Fibroblast of pulmonary artery (primary cell): ENCODE data around the gene PAK6.

Experiments used
- DNase-seq: peaks from one replicate; pipeline ENCODE4 v3.0.0-alpha.2; 2010; ENCODE audit warnings: low read depth
- H3K4me3 ChIP-seq: replicated peaks from 2 replicates; pipeline ENCODE4 v1.5.1; 2011; ENCODE audit warnings: low read depth, mild to moderate bottlenecking, control low read depth, low read length, moderate library complexity
- TF ChIP-seq, protein P1 (sequence below): IDR thresholded peaks from 2 replicates; pipeline ENCODE4 v1.5.1; 2011; ENCODE audit warnings: mild to moderate bottlenecking, control low read depth, low read length, inconsistent platforms; ENCODE audit errors: missing control alignments

The PAK6 gene

DNA sequence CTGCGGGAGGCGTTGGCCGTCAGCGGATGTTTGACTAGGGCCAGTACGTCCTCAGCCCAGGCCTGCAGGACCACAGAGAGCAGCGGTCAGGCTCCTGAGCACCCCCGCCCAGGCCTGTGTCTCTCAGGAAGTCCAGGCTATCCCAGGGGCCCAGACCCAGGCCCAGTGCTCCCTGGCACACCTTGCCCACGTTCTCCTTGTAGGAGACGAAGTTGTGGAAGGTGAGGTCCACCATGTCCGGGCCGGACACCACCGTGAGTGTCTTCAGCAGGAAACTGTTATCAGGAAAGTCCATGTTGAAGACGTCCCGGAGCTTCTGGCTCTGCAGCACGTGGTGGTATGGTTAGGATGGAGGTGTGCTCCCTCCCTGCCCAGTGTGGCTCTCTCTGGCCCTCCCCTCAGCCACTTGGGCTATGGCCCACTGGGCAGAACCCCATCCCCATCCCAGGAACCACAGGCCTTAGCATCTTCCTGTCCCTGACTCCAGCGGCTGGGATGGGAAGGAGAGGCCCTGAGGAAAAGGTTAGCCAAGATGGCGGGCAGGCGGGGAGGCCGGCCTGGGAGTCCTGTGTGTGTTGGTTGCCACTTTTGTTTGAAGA, 63.5 kb downstream of the PAK6 start:
- H3K4me3 ChIP-seq = no peak overlapping the region
- TF ChIP-seq, protein P1, sequence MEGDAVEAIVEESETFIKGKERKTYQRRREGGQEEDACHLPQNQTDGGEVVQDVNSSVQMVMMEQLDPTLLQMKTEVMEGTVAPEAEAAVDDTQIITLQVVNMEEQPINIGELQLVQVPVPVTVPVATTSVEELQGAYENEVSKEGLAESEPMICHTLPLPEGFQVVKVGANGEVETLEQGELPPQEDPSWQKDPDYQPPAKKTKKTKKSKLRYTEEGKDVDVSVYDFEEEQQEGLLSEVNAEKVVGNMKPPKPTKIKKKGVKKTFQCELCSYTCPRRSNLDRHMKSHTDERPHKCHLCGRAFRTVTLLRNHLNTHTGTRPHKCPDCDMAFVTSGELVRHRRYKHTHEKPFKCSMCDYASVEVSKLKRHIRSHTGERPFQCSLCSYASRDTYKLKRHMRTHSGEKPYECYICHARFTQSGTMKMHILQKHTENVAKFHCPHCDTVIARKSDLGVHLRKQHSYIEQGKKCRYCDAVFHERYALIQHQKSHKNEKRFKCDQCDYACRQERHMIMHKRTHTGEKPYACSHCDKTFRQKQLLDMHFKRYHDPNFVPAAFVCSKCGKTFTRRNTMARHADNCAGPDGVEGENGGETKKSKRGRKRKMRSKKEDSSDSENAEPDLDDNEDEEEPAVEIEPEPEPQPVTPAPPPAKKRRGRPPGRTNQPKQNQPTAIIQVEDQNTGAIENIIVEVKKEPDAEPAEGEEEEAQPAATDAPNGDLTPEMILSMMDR = no peak
- no peak for DNase-seq

- TF ChIP-seq, protein P1 = no peak
- H3K4me3 ChIP-seq = no peak overlapping the region
- DNase-seq = no peak
Observed at GRCh38 chr15:40302981-40303380, 64.1 kb downstream of the PAK6 start.

DNA sequence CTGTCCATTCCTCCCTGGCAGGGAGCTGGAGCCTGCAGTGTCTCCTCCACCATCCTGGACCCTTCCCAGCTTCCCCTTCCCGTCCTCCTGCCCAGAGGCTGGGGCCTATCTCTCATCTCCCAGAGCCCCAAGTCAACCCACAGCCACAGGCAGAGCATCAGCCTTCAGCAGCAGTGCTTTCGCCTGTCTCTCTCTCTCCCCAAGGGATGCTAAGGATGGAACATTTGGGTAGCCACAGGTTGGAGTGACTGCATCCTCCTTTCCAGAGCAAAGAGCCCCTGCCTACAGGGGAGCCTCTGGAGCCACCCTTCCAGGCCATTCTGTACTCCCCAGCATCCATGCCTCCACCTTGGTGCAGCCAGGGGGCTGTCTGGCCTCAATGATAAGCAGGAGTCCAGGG, 64.7 kb downstream of the PAK6 start:
- no peak for DNase-seq
- no peak overlapping the region for H3K4me3 ChIP-seq

DNA sequence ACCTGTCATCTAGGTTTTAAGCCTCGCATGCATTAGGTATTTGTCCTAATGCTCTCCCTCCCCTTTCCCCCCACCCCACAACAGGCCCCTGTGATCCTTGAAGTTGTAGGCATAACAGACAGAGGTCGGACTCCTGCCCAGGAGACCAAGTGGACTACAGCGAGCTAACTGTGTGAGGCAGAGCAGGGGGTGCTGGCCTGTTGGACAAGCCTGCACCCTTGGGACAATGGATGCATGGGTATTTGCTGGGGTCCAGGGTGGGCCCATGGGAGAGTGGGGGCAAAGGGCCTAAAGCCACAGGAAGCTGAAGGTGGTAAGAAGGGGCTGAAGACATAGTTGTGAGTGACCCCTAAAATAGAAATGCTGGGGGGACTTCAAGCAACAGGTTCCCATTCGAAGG, 66.4 kb downstream of the PAK6 start:
- TF ChIP-seq, protein P1 = no peak
- no peak for DNase-seq
- H3K4me3 ChIP-seq = no peak overlapping the region

More for the DNA sequence above, 64.7 kb downstream of the PAK6 start:
- TF ChIP-seq, protein P1 = no peak

DNA sequence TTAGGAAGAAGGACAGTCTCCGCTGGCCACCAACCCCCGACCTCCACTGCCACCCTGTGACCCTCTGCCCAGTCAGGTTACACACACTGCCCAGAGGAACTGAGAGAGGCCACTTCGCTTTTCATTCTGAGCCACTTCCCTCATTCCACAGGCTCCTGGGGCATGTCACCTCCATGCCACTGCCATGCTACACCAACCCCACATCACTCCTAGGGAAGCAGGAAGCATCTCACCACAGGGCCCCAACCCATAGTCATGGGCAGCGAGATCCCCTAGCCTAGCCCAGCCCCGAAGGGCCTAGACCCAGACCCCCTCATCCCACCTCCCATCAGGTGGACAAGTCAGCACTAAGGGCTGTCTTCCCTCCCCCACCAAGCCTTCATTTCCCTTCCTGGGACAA, 67.5 kb downstream of the PAK6 start:
- TF ChIP-seq, protein P1 = no peak
- no peak overlapping the region for H3K4me3 ChIP-seq
- no peak for DNase-seq

DNA sequence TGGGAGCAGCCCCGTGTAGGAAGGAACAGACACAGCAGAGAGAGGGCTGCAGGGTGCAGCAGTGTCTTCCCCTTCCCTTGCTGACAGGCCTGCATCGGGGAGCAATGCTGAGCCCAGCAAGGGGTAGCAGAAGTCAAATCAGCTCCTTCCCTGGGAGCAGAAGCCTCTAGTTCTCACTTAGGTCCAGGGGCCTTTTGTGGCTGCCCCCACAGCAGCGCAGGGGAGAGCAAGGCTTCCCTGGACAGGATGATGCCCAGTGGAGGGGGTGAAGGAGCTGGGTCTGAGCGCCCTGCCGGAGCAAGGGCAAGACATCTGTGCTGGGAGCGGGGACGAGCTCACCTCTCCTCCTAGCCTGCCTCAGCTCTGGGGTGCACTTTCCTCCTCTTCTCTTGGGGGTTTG, 68.0 kb downstream of the PAK6 start:
- no peak overlapping the region for H3K4me3 ChIP-seq
- TF ChIP-seq, protein P1 = no peak
- DNase-seq = no peak
